Measurements from ENCODE around the gene RAX.

GRCh38 chr18:59264121-59264571, 9.1 kb downstream of the RAX start:
- no peak for TF ChIP-seq POLR2AphosphoS2 (IDR thresholded peaks at IDR 0.05; ENCODE audit: low read depth, low read length)
- no peak for TF ChIP-seq POLR2A (IDR thresholded peaks at IDR 0.05; ENCODE audit: low read depth, low read length)
- TF ChIP-seq CTCF (IDR thresholded peaks at IDR 0.05 in 2 of 3, conservative IDR thresholded peaks at IDR 0.05 in 1 of 3; ENCODE audit: control insufficient read depth in 2 of 3, extremely low read depth in 1 of 3, insufficient read depth in 1 of 3, low read depth in 3 of 3, low read length in 3 of 3) = no peak
- no peak for TF ChIP-seq MEF2A (IDR thresholded peaks at IDR 0.05; ENCODE audit: insufficient read depth, low read depth, low read length)
- no peak for TF ChIP-seq EZH2 (IDR thresholded peaks at IDR 0.05; ENCODE audit: borderline replicate concordance, control insufficient read depth, low read depth, low read length)
